ENCODE results near the gene VASP.

The VASP gene

DNA sequence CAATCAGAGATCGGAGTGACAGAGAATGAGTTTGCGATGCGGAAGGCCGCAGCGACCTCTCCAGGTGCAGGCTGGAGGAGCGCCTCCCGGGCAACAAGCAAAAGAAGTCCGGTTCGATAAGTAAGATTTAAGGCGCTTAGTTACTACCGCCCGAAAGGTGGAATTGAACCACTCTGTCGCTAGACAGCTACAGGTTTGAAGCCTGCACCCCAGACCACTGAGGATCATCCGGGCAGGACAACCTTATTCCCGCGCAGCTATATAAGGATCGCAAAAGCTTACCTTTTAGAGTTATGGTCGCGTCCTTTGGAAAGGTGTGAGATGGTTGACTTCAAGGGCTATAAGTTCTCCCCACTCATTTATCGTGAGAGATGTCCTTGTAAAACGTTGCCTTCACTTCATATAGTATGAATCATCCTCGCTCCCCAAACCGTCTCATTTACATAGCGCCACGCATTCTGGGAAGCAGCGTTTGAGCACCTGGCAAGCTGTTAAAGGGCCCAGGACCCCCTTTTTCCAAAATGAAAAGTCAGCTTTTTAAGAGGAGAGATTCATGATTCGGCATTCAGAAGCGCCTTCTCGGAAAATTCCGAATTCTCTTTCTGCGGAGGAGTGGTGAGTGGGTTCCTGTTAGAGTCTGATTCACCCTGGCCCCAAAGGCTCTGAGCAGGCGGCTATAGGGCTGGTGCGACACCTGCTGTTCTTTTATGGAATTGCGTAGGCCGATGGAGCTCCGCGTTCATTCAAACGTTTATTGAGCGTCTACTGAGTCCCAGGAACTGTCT lies 28.6 kb upstream of the VASP start:
- H2AFZ ChIP-seq (ENCODE audit: low read length): peak overlapping the region; percentile 83
- H3K4me1 ChIP-seq (ENCODE audit: insufficient read depth, low read length, poor library complexity, severe bottlenecking): peaks cover 6% of the 10 kb centered on the region
- no peaks in the 10 kb centered on the region for H4K20me1 ChIP-seq (ENCODE audit: insufficient read depth, low read length, poor library complexity, severe bottlenecking)
- no peaks in the 10 kb centered on the region for H3K9me2 ChIP-seq (replicated peaks; ENCODE audit: low read depth, low read length)
- H3K9me3 ChIP-seq (ENCODE audit: insufficient read depth, low read depth, low read length): no peaks in the 10 kb centered on the region
- no peaks in the 10 kb centered on the region for H3K36me3 ChIP-seq (ENCODE audit: insufficient read depth, low read length)
- H3K79me2 ChIP-seq (ENCODE audit: insufficient read depth, low read length): no peaks in the 10 kb centered on the region
- H3K9ac ChIP-seq (ENCODE audit: low read depth, low read length, poor library complexity, severe bottlenecking): peak overlapping the region; percentile 61
- H3K27me3 ChIP-seq (ENCODE audit: insufficient read depth, low read length, poor library complexity, severe bottlenecking): no peaks in the 10 kb centered on the region
- TF ChIP-seq CTCF (conservative IDR thresholded peaks at IDR 0.05; ENCODE audit: low read length) (peak; percentile 98), EZH2phosphoT487 (IDR thresholded peaks at IDR 0.05; ENCODE audit: borderline replicate concordance) (no peak)
- H3K4me2 ChIP-seq (ENCODE audit: low read depth, low read length, poor library complexity, severe bottlenecking): peak overlapping the region; percentile 86
- H3K4me3 ChIP-seq (ENCODE audit: low read length, poor library complexity, severe bottlenecking): peak overlapping the region; percentile 75
- no peaks in the 10 kb centered on the region for H3F3A ChIP-seq (ENCODE audit: low read depth)

- Histone ChIP-seq H3F3A (ENCODE audit: low read depth) (no peaks in the 10 kb centered on the region), H3K4me2 (ENCODE audit: low read depth, low read length, poor library complexity, severe bottlenecking) (no peak overlapping the region), H3K9ac (ENCODE audit: low read depth, low read length, poor library complexity, severe bottlenecking) (no peak overlapping the region), H2AFZ (ENCODE audit: low read length) (no peak overlapping the region), H3K4me1 (ENCODE audit: insufficient read depth, low read length, poor library complexity, severe bottlenecking) (peaks cover 7% of the 10 kb centered on the region), H3K4me3 (ENCODE audit: low read length, poor library complexity, severe bottlenecking) (no peak overlapping the region), H3K27me3 (ENCODE audit: insufficient read depth, low read length, poor library complexity, severe bottlenecking) (no peaks in the 10 kb centered on the region), H3K36me3 (ENCODE audit: insufficient read depth, low read length) (no peaks in the 10 kb centered on the region), H3K9me3 (ENCODE audit: insufficient read depth, low read depth, low read length) (no peaks in the 10 kb centered on the region), H3K79me2 (ENCODE audit: insufficient read depth, low read length) (no peaks in the 10 kb centered on the region), H3K9me2 (replicated peaks; ENCODE audit: low read depth, low read length) (no peaks in the 10 kb centered on the region), H4K20me1 (ENCODE audit: insufficient read depth, low read length, poor library complexity, severe bottlenecking) (no peaks in the 10 kb centered on the region)
- TF ChIP-seq CTCF (conservative IDR thresholded peaks at IDR 0.05; ENCODE audit: low read length) (no peak), EZH2phosphoT487 (IDR thresholded peaks at IDR 0.05; ENCODE audit: borderline replicate concordance) (no peak)
Measured at GRCh38 chr19:45483033-45483432, 24.2 kb upstream of the VASP start.

GRCh38 chr19:45484273-45484945 lies 22.9 kb upstream of the VASP start:
- no peak overlapping the region for H2AFZ ChIP-seq (ENCODE audit: low read length)
- no peak overlapping the region for H3K9ac ChIP-seq (ENCODE audit: low read depth, low read length, poor library complexity, severe bottlenecking)
- no peaks in the 10 kb centered on the region for H3F3A ChIP-seq (ENCODE audit: low read depth)
- H3K9me2 ChIP-seq (replicated peaks; ENCODE audit: low read depth, low read length): no peaks in the 10 kb centered on the region
- no peaks in the 10 kb centered on the region for H4K20me1 ChIP-seq (ENCODE audit: insufficient read depth, low read length, poor library complexity, severe bottlenecking)
- H3K79me2 ChIP-seq (ENCODE audit: insufficient read depth, low read length): no peaks in the 10 kb centered on the region
- H3K27me3 ChIP-seq (ENCODE audit: insufficient read depth, low read length, poor library complexity, severe bottlenecking): no peaks in the 10 kb centered on the region
- H3K4me2 ChIP-seq (ENCODE audit: low read depth, low read length, poor library complexity, severe bottlenecking): no peak overlapping the region
- H3K4me3 ChIP-seq (ENCODE audit: low read length, poor library complexity, severe bottlenecking): no peak overlapping the region
- no peaks in the 10 kb centered on the region for H3K36me3 ChIP-seq (ENCODE audit: insufficient read depth, low read length)
- TF ChIP-seq EZH2phosphoT487 (IDR thresholded peaks at IDR 0.05; ENCODE audit: borderline replicate concordance) (no peak), CTCF (conservative IDR thresholded peaks at IDR 0.05; ENCODE audit: low read length) (no peak)
- peaks cover 5% of the 10 kb centered on the region for H3K4me1 ChIP-seq (ENCODE audit: insufficient read depth, low read length, poor library complexity, severe bottlenecking)
- no peaks in the 10 kb centered on the region for H3K9me3 ChIP-seq (ENCODE audit: insufficient read depth, low read depth, low read length)
